H4 (cell line): ENCODE data around the gene DLX2. TPM values are rescaled to one million over a fixed set of nuclear protein-coding genes. Genes with fewer than 3 reads are reported as not detected.
"Not testable (repeated sequence)": the region's sequence is repeated elsewhere in the genome, so short reads cannot be mapped to it uniquely, and the experiment has no call there.

Experiments used
- DNase-seq: peaks from one replicate; pipeline ENCODE4 v3.0.0-alpha.2; 2015; ENCODE audit warnings: low spot score
- total RNA-seq: library from RNA; depleted of rRNA; stranded (reverse); fragments of >200 nt; shearing (Covaris generic); gene quantifications from 2 replicates; pipeline ENCODE4 v1.2.3, GENCODE V29; 2014

The DLX2 gene
- total RNA-seq, 1 experiment from 2014 or later: 3.3 TPM

GRCh38 chr2:172083628-172084394, 18.9 kb downstream of the DLX2 start:
- DNase-seq: no peak

DNA sequence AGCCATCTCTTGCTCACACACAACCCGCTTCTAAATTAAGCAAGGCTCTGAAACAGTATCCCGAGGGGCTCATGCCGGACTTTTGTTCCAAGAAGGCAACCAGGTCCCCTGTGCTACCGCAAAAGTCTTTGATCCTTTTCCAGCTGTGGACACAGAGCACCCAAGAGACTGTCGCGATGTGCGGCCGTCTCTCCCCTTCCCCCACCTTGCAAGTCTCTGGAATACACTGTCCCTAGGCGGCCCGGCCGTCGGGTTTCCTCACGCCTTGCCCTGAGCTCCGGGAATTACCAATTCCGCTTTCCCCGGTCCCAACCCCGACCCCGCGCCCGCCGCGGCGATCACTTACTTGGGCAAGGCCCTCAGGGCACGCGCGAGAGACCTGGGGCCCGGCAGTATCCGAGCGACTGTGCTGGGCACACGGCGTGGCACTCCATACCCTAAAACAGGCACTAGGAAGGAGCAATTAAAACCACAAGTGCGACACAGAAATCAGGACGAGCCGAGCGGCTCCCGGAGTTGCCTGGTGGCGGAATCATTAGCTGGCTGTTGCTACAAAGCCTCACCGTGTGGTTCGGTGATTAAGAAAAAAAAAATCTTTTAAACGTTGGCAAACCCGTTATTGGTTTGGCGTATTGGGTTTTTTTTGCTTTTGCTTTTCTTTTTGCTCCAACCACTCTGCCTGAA, 19.6 kb downstream of the DLX2 start:
- DNase-seq: no peak

GRCh38 chr2:172082105-172082943, 20.4 kb downstream of the DLX2 start:
- DNase-seq: no peak

- DNase-seq: no peak
These were observed 21.3 kb downstream of the DLX2 start for GRCh38 chr2:172081221-172082022.

GRCh38 chr2:172080641-172081220, 22.0 kb downstream of the DLX2 start:
- no peak for DNase-seq

DNA sequence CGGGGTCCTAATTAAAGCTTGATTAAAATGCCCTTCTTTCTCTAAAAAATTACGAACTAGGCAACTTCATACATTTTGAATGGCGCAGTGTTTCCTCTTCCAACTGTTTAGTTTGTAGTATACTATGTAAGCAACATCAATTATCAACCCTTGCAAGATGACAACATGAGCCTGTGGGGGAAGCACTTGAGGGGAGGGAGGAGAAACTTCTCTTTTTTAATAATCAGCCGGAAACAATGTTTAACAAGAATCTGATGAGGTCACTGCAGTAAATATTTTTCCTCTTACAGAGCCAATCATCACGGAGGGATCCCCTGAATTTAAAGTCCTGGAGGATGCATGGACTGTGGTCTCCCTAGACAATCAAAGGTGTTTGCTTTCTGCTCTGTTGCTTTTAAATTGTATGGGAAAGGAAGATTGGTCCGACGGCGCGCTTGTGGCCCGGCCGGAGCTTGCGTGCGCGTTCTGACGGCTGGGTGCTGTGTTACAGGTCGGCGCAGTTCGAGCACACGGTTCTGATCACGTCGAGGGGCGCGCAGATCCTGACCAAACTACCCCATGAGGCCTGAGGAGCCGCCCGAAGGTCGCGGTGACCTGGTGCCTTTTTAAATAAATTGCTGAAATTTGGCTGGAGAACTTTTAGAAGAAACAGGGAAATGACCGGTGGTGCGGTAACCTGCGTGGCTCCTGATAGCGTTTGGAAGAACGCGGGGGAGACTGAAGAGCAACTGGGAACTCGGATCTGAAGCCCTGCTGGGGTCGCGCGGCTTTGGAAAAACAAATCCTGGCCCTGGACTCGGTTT, 22.7 kb downstream of the DLX2 start:
- DNase-seq: no peak

GRCh38 chr2:172079416-172079815, 23.3 kb downstream of the DLX2 start:
- no peak for DNase-seq

GRCh38 chr2:172074254-172074653, 28.4 kb downstream of the DLX2 start:
- DNase-seq: no peak

DNA sequence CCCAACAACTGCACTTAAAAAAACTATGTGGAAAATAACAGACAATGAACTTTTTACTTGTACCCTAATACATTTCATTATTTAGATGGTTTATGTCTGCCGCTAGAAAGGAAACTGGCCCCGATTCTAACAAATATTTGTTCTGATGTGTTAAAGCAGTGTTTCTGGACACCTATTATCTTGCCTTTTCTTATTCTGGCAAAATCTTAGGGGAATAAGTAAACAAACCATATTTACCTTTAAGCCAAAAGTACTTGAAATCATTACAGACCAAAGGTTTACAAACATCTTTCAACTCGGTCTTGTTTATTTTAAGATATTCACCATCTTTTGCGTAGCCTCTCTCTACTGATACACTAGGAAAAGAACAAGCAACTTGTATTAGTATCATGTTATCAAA, 29.2 kb downstream of the DLX2 start:
- DNase-seq: no peak

- DNase-seq: no peak
These were observed 30.0 kb downstream of the DLX2 start for GRCh38 chr2:172072706-172073105.

GRCh38 chr2:172072303-172072702, 30.4 kb downstream of the DLX2 start:
- no peak for DNase-seq

- no peak for DNase-seq
These were observed 31.8 kb downstream of the DLX2 start for GRCh38 chr2:172070936-172071335.

DNA sequence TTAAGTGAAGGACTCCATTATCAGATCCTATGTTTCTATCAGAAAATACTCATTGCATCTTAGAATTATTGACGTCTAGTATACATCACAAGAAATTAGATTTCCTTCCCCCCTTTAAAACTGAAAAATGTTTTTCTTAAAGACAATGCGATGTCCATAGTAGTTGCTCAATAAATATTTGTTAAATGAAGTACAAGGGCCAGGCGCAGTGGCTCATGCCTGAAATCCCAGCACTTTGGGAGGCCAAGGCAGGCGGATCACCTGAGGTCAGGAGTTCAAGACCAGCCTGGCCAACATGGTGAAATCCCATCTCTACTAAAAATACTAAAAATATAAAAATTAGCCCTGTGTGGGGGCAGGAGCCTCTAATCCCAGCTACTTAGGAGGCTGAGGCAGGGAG, 34.8 kb downstream of the DLX2 start:
- DNase-seq: not testable (repeated sequence)

DNA sequence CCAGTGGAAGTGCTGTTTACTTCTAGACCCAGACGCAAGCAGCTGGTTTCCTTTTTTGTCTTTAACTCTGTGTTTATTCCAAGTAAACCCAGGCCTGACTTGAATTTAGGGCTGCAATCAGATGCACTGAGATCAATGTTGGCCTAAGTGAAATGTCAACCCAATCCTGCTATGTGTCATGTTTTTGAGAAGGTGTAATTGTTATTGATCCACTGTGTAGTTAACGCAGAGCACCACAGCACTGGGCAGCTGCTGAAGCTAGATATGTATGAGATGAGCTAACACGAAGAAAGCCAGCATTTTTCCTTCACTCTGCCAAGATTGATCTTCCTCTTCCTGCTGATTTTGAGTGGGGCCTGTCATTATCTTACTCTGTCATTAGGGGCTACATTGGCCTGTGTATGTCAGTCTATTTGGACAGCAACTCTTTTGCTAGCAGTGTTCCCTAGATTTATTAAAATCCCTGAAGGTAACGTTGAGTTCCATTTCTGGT, 36.3 kb downstream of the DLX2 start:
- no peak for DNase-seq

GRCh38 chr2:172065111-172065510, 37.6 kb downstream of the DLX2 start:
- DNase-seq: no peak

GRCh38 chr2:172063446-172063845, 39.3 kb downstream of the DLX2 start:
- no peak for DNase-seq

DNA sequence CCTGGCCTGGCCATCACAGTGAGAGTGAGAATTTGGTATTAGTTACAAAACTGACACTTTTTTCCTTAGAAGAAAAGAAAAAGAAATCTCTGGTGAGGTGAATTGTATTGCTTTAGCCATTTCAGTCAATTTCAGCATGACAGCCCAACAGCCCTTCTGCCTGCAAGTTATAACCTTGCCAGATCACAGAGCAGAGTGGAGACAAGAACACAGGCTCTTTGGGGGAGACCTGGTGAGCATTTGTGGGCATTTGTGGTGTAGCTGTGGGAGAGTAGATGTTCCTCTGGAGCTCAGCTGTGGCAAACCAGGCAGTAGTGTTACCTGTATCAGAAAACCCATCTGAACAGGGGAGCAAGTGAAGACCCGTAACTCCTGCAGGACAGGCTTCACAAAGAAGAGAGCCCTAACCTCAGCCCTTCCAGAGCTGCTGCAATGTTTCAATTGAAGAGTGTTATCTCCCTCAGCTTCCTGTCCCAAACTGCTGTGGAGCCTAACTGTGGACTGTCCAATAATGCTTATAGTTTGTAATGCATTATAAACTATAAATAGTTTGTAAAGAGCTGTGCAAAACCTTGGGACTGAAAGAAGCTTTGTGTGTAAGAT, 40.2 kb downstream of the DLX2 start:
- no peak for DNase-seq

DNA sequence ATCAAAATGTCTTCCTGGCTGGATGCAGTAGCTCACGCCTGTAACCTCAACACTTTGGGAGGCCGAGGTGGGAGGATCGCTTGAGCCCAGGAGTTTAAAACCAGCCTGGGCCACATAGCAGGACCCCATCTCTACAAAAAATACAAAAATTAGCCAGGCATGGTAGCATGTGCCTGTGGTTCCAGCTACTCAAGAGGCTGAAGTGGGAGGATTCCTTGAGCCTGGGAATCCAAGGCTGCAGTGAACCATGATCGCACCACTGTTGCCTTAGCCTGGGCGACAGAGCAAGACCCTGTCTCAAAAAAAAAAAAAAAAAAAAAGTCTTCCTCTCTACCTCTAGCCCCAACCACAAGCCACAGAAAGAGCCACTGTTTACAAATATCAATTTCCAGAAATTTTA, 42.6 kb downstream of the DLX2 start:
- DNase-seq: not testable (repeated sequence)

GRCh38 chr2:172058660-172059059, 44.0 kb downstream of the DLX2 start:
- no peak for DNase-seq

DNA sequence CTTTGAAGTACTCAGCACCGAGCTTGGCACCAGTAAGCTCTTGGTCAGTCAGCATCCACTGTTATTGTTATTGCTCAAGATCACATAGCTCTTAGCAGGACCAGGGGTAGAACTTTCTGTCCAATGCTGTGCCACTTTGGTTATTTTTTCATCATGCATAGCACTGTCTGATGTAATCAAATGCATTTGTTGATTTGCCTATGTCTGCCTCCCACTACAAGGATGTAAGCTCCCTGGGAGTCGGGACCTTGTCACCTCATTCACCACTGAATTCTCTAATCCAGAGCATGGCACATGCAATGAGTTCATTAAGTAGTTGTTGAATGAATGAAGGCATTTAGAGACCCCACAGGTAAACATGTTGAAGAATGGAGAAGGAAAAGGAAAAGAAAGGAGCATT, 46.4 kb downstream of the DLX2 start:
- no peak for DNase-seq
